Naive thymus-derived CD4-positive, alpha-beta T cell (primary cell): ENCODE data around the gene AMER3. TPM values are rescaled to one million over a fixed set of nuclear protein-coding genes. Genes with fewer than 3 reads are reported as not detected.

Source experiments
- ATAC-seq: fragments of 150-1000 bp; cut with Tn5 transposase; 2 replicates; pipeline ENCODE4 v1.10.0; 2021; ENCODE audit warnings: mild to moderate bottlenecking, moderate library complexity
- CTCF ChIA-PET: fragments of 350-600 bp; sonication (Branson Sonifier 250); formaldehyde crosslinking; loops from one replicate; lab custom pipeline; 2021; ENCODE audit warnings: antibody characterized with exemption; lab: Charles Lee
- POLR2A ChIA-PET: fragments of 350-600 bp; sonication (Branson Sonifier 250); formaldehyde crosslinking; loops from one replicate; lab custom pipeline; 2021; ENCODE audit warnings: antibody characterized with exemption, inconsistent platforms; lab: Charles Lee
- DNase-seq, 9 donors: peaks; one replicate each; pipeline versions ENCODE4 v3.0.0 to v3.0.0-alpha.2; 2020 to 2022; ENCODE audit warnings: mixed read lengths in 1 of 9
- H3K27ac ChIP-seq: one replicate; pipeline ENCODE4 v1.7.0; 2013; ENCODE audit warnings: mild to moderate bottlenecking, low read depth, low read length, moderate library complexity
- H3K27me3 ChIP-seq, 2 donors: one replicate each; pipeline ENCODE4 v1.7.0; 2013; ENCODE audit warnings: low read length in 2 of 2, mild to moderate bottlenecking in 2 of 2, moderate library complexity in 2 of 2; ENCODE audit not compliant: control insufficient read depth in 2 of 2, insufficient read depth in 2 of 2
- H3K36me3 ChIP-seq, 3 experiments: 1 replicate in 2 of 3; 2 replicates in 1 of 3; pipeline ENCODE4 v1.7.0; 2013; ENCODE audit warnings: low read length in 3 of 3, mild to moderate bottlenecking in 3 of 3, moderate library complexity in 1 of 3; ENCODE audit not compliant: insufficient read depth in 3 of 3, control insufficient read depth in 2 of 3
- H3K4me1 ChIP-seq, 2 donors: one replicate each; pipeline ENCODE4 v1.7.0; 2013; ENCODE audit warnings: low read length in 2 of 2, mild to moderate bottlenecking in 2 of 2, moderate library complexity in 1 of 2; ENCODE audit not compliant: control insufficient read depth in 2 of 2, insufficient read depth in 2 of 2
- H3K4me3 ChIP-seq: 2 replicates; pipeline ENCODE4 v1.7.0; 2013; ENCODE audit warnings: mild to moderate bottlenecking, low read length
- H3K9me3 ChIP-seq, 3 experiments: 1 replicate in 2 of 3; 2 replicates in 1 of 3; pipeline ENCODE4 v1.7.0; 2013; ENCODE audit warnings: low read length in 3 of 3; ENCODE audit not compliant: control insufficient read depth in 2 of 3
- H3K27ac Mint-ChIP-seq, 9 donors: one replicate each; pipeline ENCODE4 v1.8.0; 2020 to 2022; ENCODE audit warnings: mixed read lengths in 9 of 9, mild to moderate bottlenecking in 8 of 9, moderate library complexity in 5 of 9, inconsistent platforms in 2 of 9
- H3K27me3 Mint-ChIP-seq, 5 donors: one replicate each; pipeline ENCODE4 v1.8.0; 2021 to 2022; ENCODE audit warnings: mixed read lengths in 5 of 5, mild to moderate bottlenecking in 1 of 5
- H3K36me3 Mint-ChIP-seq, 5 donors: one replicate each; pipeline ENCODE4 v1.8.0; 2020 to 2022; ENCODE audit warnings: mixed read lengths in 5 of 5, mild to moderate bottlenecking in 3 of 5, inconsistent platforms in 1 of 5
- H3K4me1 Mint-ChIP-seq, 7 donors: one replicate each; pipeline ENCODE4 v1.8.0; 2020 to 2022; ENCODE audit warnings: mixed read lengths in 7 of 7, mild to moderate bottlenecking in 3 of 7, inconsistent platforms in 1 of 7
- H3K4me3 Mint-ChIP-seq, 10 donors: one replicate each; pipeline ENCODE4 v1.8.0; 2020 to 2022; ENCODE audit warnings: mild to moderate bottlenecking in 10 of 10, mixed read lengths in 10 of 10, moderate library complexity in 6 of 10, inconsistent platforms in 2 of 10
- H3K9me3 Mint-ChIP-seq, 11 donors: one replicate each; pipeline ENCODE4 v1.8.0; 2020 to 2022; ENCODE audit warnings: mixed read lengths in 11 of 11, mild to moderate bottlenecking in 4 of 11, inconsistent platforms in 1 of 11, moderate library complexity in 1 of 11
- intact Hi-C, 2 donors: fragments of 100-400 bp; cut with micrococcal nuclease; formaldehyde crosslinking; loops; one replicate each; pipeline ENCODE4 v1.15.1; 2023
- polyA plus RNA-seq, 2 donors: library from polyadenylated mRNA; unstranded; fragments of 300-500 nt; fragmentation: Illumina TruSeq; gene quantifications; one replicate each; pipeline ENCODE4 v1.2.3, GENCODE V29; 2021
- total RNA-seq, 6 experiments: library from RNA in 5 of 6; stranded (reverse) in 5 of 6; gene quantifications; 1 replicate in 5 of 6; 2 replicates in 1 of 6; pipeline ENCODE4 v1.2.3 and lab custom pipeline; 2021 to 2026

The AMER3 gene
- total and polyA plus RNA-seq, 7 experiments from 2014 or later: not detected

- H3K4me3 Mint-ChIP-seq: no peak overlapping the region
- peaks cover 0 to 1% (median 0%) of the 10 kb centered on the region in 11 donors for H3K9me3 Mint-ChIP-seq
- Histone ChIP-seq H3K4me1 (no peaks in the 10 kb centered on the region), H3K4me3 (no peak overlapping the region), H3K36me3 (no peaks in the 10 kb centered on the region), H3K9me3 (no peaks in the 10 kb centered on the region), H3K27me3 (no peaks in the 10 kb centered on the region), H3K27ac (no peak overlapping the region)
- no peak for ATAC-seq
- ChIA-PET CTCF (interaction anchor here (0.6 kb wide), 2 partner anchors 190 to 367 kb away, joined by 3 to 6 read pairs; no protein-coding TSS in a partner anchor), POLR2A (no interaction called here)
- H3K27me3 Mint-ChIP-seq: peaks cover 0 to 19% (median 0%) of the 10 kb centered on the region in 5 donors
- H3K27ac Mint-ChIP-seq: peak overlapping the region in 1 of 9 donors; percentile 43
- intact Hi-C loops: no loop called here
- peaks cover 0 to 8% (median 0%) of the 10 kb centered on the region in 7 donors for H3K4me1 Mint-ChIP-seq
- DNase-seq: no peak
- no peaks in the 10 kb centered on the region for H3K36me3 Mint-ChIP-seq
Observed at GRCh38 chr2:130790804-130791616, 35.7 kb downstream of the AMER3 start.

GRCh38 chr2:130791617-130791939 is 36.2 kb downstream of the AMER3 start:
- H3K27me3 ChIP-seq: no peaks in the 10 kb centered on the region
- no peak for DNase-seq
- ChIA-PET CTCF (no interaction called here), POLR2A (no interaction called here)
- no peaks in the 10 kb centered on the region for H3K9me3 ChIP-seq
- H3K4me3 Mint-ChIP-seq: no peak overlapping the region
- no peaks in the 10 kb centered on the region for H3K36me3 ChIP-seq
- H3K27me3 Mint-ChIP-seq: peaks cover 0 to 19% (median 0%) of the 10 kb centered on the region in 5 donors
- no peak for ATAC-seq
- peaks cover 0 to 8% (median 0%) of the 10 kb centered on the region in 7 donors for H3K4me1 Mint-ChIP-seq
- H3K36me3 Mint-ChIP-seq: no peaks in the 10 kb centered on the region
- no peak overlapping the region for H3K4me3 ChIP-seq
- no peak overlapping the region for H3K27ac ChIP-seq
- H3K9me3 Mint-ChIP-seq: peaks cover 0 to 1% (median 0%) of the 10 kb centered on the region in 11 donors
- H3K27ac Mint-ChIP-seq: no peak overlapping the region
- no peaks in the 10 kb centered on the region for H3K4me1 ChIP-seq
- intact Hi-C loops: no loop called here

GRCh38 chr2:130795431-130795830 is 40.1 kb downstream of the AMER3 start:
- Mint-ChIP-seq H3K4me3 (no peak overlapping the region), H3K27me3 (peaks cover 0 to 20% (median 0%) of the 10 kb centered on the region in 5 donors), H3K9me3 (no peaks in the 10 kb centered on the region), H3K36me3 (no peaks in the 10 kb centered on the region), H3K4me1 (peaks cover 0 to 15% (median 4%) of the 10 kb centered on the region in 7 donors), H3K27ac (peak overlapping the region in 2 of 9 donors; percentile 38 to 51)
- Histone ChIP-seq H3K36me3 (peaks cover 0 to 3% (median 0%) of the 10 kb centered on the region in 3 experiments), H3K4me3 (no peak overlapping the region), H3K9me3 (no peaks in the 10 kb centered on the region), H3K27me3 (no peaks in the 10 kb centered on the region), H3K4me1 (peaks cover 0 to 3% of the 10 kb centered on the region in 2 donors), H3K27ac (no peak overlapping the region)
- no peak for ATAC-seq
- CTCF ChIA-PET: interaction anchor here (2.8 kb wide), 1 partner anchor 77 kb away, joined by 55 read pairs; no protein-coding TSS in a partner anchor
- POLR2A ChIA-PET: no interaction called here
- intact Hi-C loops: loop anchor here (5.0 kb wide), 7 partner anchors 42 to 697 kb away; partner anchors contain the start of genes FAM168B (in 2 of the 2), ARHGEF4 (in 1 of the 2), MZT2A (in 1 of the 2) and MZT2B (in 1 of the 2)
- no peak for DNase-seq

GRCh38 chr2:130796290-130796689 is 41.0 kb downstream of the AMER3 start:
- Histone ChIP-seq H3K9me3 (no peaks in the 10 kb centered on the region), H3K36me3 (peaks cover 0 to 3% (median 0%) of the 10 kb centered on the region in 3 experiments), H3K27ac (no peak overlapping the region), H3K4me3 (no peak overlapping the region), H3K27me3 (no peaks in the 10 kb centered on the region), H3K4me1 (peaks cover 0 to 3% of the 10 kb centered on the region in 2 donors)
- intact Hi-C loops: loop anchor here (2.0 to 5.0 kb wide), 8 partner anchors 41 to 697 kb away; partner anchors contain the start of genes FAM168B (in 2 of the 2), MZT2A (in 2 of the 2), ARHGEF4 (in 1 of the 2) and MZT2B (in 1 of the 2)
- CTCF ChIA-PET: interaction anchor here (2.8 kb wide), 1 partner anchor 76 kb away, joined by 55 read pairs; no protein-coding TSS in a partner anchor
- POLR2A ChIA-PET: interaction anchor here (1.5 kb wide), 1 partner anchor 68 kb away, joined by 16 read pairs; the partner anchor contains the start of gene GPR148
- Mint-ChIP-seq H3K4me3 (peak overlapping the region in 5 of 10 donors; percentile 5 to 54 (median 40)), H3K27ac (no peak overlapping the region), H3K4me1 (peaks cover 0 to 15% (median 4%) of the 10 kb centered on the region in 7 donors), H3K36me3 (no peaks in the 10 kb centered on the region), H3K27me3 (peaks cover 0 to 20% (median 0%) of the 10 kb centered on the region in 5 donors), H3K9me3 (no peaks in the 10 kb centered on the region)
- ATAC-seq (no peak), DNase-seq (no peak)

GRCh38 chr2:130797493-130798435 is 42.4 kb downstream of the AMER3 start:
- no peaks in the 10 kb centered on the region for H3K9me3 ChIP-seq
- Mint-ChIP-seq H3K27me3 (peaks cover 0 to 15% (median 0%) of the 10 kb centered on the region in 5 donors), H3K4me1 (peaks cover 0 to 15% (median 4%) of the 10 kb centered on the region in 7 donors), H3K4me3 (peak overlapping the region; percentile 58 to 82 (median 73)), H3K27ac (peak overlapping the region in 5 of 9 donors; percentile 8 to 78 (median 50)), H3K9me3 (no peaks in the 10 kb centered on the region), H3K36me3 (no peaks in the 10 kb centered on the region)
- POLR2A ChIA-PET: interaction anchor here (0.5 to 1.5 kb wide), 6 partner anchors 68 to 616 kb away, joined by 3 to 16 read pairs (median 4); partner anchors contain the start of genes GPR148, IMP4, MZT2B and SMPD4
- H3K27me3 ChIP-seq: no peaks in the 10 kb centered on the region
- H3K27ac ChIP-seq: peak overlapping the region; percentile 78
- CTCF ChIA-PET: interaction anchor here (0.6 to 2.8 kb wide), 17 partner anchors 11 to 1769 kb away, joined by 3 to 55 read pairs (median 4); partner anchors contain the start of gene IMP4
- intact Hi-C loops: loop anchor here (1.0 to 5.0 kb wide), 17 partner anchors 27 to 920 kb away; partner anchors contain the start of genes FAM168B (in 2 of the 2), IMP4 (in 2 of the 2), MZT2A (in 2 of the 2) and SMPD4 (in 2 of the 2)
- H3K4me3 ChIP-seq: peak overlapping the region; percentile 97
- DNase-seq: peak; percentile 78 to 95 (median 88)
- ATAC-seq: peak; percentile 94
- peaks cover 0 to 3% (median 0%) of the 10 kb centered on the region in 3 experiments for H3K36me3 ChIP-seq
- H3K4me1 ChIP-seq: peaks cover 0 to 3% of the 10 kb centered on the region in 2 donors
